B cell (primary cell): ENCODE data around the gene TLE3. TPM values are rescaled to one million over a fixed set of nuclear protein-coding genes. Genes with fewer than 3 reads are reported as not detected.

ENCODE experiments used
- ATAC-seq: fragments of 200-7000 bp; cut with Tn5 transposase; one replicate; pipeline ENCODE4 v1.10.0; 2021; ENCODE audit warnings: low read depth, mild to moderate bottlenecking, moderate number of reproducible peaks, moderate library complexity
- CTCF ChIA-PET: fragments of 350-600 bp; sonication (Branson Sonifier 250); formaldehyde crosslinking; loops from one replicate; lab custom pipeline; 2021; ENCODE audit warnings: antibody characterized with exemption, inconsistent platforms; lab: Charles Lee
- POLR2A ChIA-PET: fragments of 350-600 bp; sonication (Branson Sonifier 250); formaldehyde crosslinking; loops from one replicate; lab custom pipeline; 2021; ENCODE audit warnings: antibody characterized with exemption; lab: Charles Lee
- DNase-seq: peaks from one replicate; pipeline ENCODE4 v3.0.0; 2013
- H2AFZ ChIP-seq: 2 replicates; pipeline ENCODE4 v1.6.1; 2012; ENCODE audit warnings: mild to moderate bottlenecking, low read depth, low read length; ENCODE audit not compliant: insufficient read depth, poor library complexity, severe bottlenecking
- H3K27ac ChIP-seq, 2 donors: 1 replicate in 1 of 2; 2 replicates in 1 of 2; pipeline ENCODE4 v1.5.1; 2012 to 2013; ENCODE audit warnings: low read length in 2 of 2, mild to moderate bottlenecking in 2 of 2, moderate library complexity in 1 of 2
- H3K27me3 ChIP-seq, 4 experiments: fragments of 200-600 bp in 1 of 4; sonication (generic) in 1 of 4; replicated peaks in 1 of 4; 1 replicate in 2 of 4; 2 replicates in 2 of 4; pipeline versions ENCODE4 v1.6.1 to v1.7.0; 2013 to 2016; ENCODE audit warnings: low read length in 3 of 4, mild to moderate bottlenecking in 2 of 4, mixed read lengths in 1 of 4, moderate library complexity in 1 of 4; ENCODE audit not compliant: insufficient read depth in 4 of 4, control insufficient read depth in 3 of 4; ENCODE audit errors: control extremely low read depth in 1 of 4
- H3K36me3 ChIP-seq, 2 experiments: replicated peaks in 1 of 2; 1 replicate in 1 of 2; 2 replicates in 1 of 2; pipeline versions ENCODE4 v1.6.1 to v1.7.1; 2013; ENCODE audit warnings: low read length in 1 of 2; ENCODE audit not compliant: insufficient read depth in 2 of 2, control insufficient read depth in 1 of 2; ENCODE audit errors: control extremely low read depth in 1 of 2, extremely low read depth in 1 of 2
- H3K4me1 ChIP-seq, 2 donors: fragments of 200-600 bp in 1 of 2; sonication (generic) in 1 of 2; 1 replicate in 1 of 2; 2 replicates in 1 of 2; pipeline versions ENCODE4 v1.5.1 to v1.6.1; 2013 to 2017; ENCODE audit warnings: low read length in 2 of 2; ENCODE audit not compliant: control insufficient read depth in 2 of 2, insufficient read depth in 2 of 2
- H3K4me2 ChIP-seq: replicated peaks from 2 replicates; pipeline ENCODE3; 2012; ENCODE audit warnings: mild to moderate bottlenecking, low read depth, low read length; ENCODE audit not compliant: poor library complexity, severe bottlenecking
- H3K4me3 ChIP-seq, 5 experiments: fragments of 200-600 bp in 1 of 5; sonication (generic) in 1 of 5; 1 replicate in 3 of 5; 2 replicates in 2 of 5; pipeline versions ENCODE4 v1.5.1 to v1.7.0; 2011 to 2016; ENCODE audit warnings: low read length in 4 of 5, mild to moderate bottlenecking in 4 of 5, low read depth in 2 of 5, control low read depth in 1 of 5, moderate library complexity in 1 of 5; ENCODE audit not compliant: insufficient read depth in 1 of 5; ENCODE audit errors: control extremely low read depth in 1 of 5, extremely low read depth in 1 of 5
- H3K79me2 ChIP-seq: fragments of 200-600 bp; sonication (generic); one replicate; pipeline ENCODE4 v1.6.0; 2016; ENCODE audit warnings: low read length; ENCODE audit not compliant: control insufficient read depth, insufficient read depth
- H3K9ac ChIP-seq: fragments of 200-600 bp; sonication (generic); 2 replicates; pipeline ENCODE4 v1.6.1; 2017; ENCODE audit warnings: mild to moderate bottlenecking, low read length, moderate library complexity
- H3K9me3 ChIP-seq, 3 donors: one replicate each; pipeline versions ENCODE4 v1.6.1 to v1.7.1; 2013; ENCODE audit warnings: low read length in 2 of 3; ENCODE audit not compliant: control insufficient read depth in 2 of 3, insufficient read depth in 1 of 3; ENCODE audit errors: control extremely low read depth in 1 of 3
- H4K20me1 ChIP-seq: 2 replicates; pipeline ENCODE4 v1.6.0; 2012; ENCODE audit warnings: mild to moderate bottlenecking, low read length; ENCODE audit not compliant: insufficient read depth, control insufficient read depth, poor library complexity, severe bottlenecking
- H3K27ac Mint-ChIP-seq: one replicate; pipeline ENCODE4 v1.8.0; 2021; ENCODE audit warnings: mixed read lengths
- H3K27me3 Mint-ChIP-seq: one replicate; pipeline ENCODE4 v1.8.0; 2021; ENCODE audit warnings: mixed read lengths
- H3K4me1 Mint-ChIP-seq: one replicate; pipeline ENCODE4 v1.8.0; 2021; ENCODE audit warnings: mixed read lengths
- H3K4me3 Mint-ChIP-seq: one replicate; pipeline ENCODE4 v1.8.0; 2021; ENCODE audit warnings: mixed read lengths
- H3K9me3 Mint-ChIP-seq: one replicate; pipeline ENCODE4 v1.8.0; 2022; ENCODE audit warnings: mixed read lengths; ENCODE audit not compliant: insufficient read depth
- EZH2 ChIP-seq: IDR thresholded peaks from 2 replicates; pipeline ENCODE4 v1.6.1; 2012; ENCODE audit warnings: borderline replicate concordance, low read depth, mild to moderate bottlenecking, moderate library complexity, low read length; ENCODE audit not compliant: insufficient read depth, poor library complexity, severe bottlenecking
- WGBS: methylation state at CpG from one replicate; pipeline ENCODE4 v1.1.5; 2013; ENCODE audit warnings: missing lambda C conversion rate; ENCODE audit not compliant: insufficient coverage; 5-methylcytosine and 5-hydroxymethylcytosine counted together
- intact Hi-C: fragments of 100-400 bp; cut with micrococcal nuclease; formaldehyde crosslinking; loops from one replicate; pipeline ENCODE4 v1.10.0; 2022
- polyA plus RNA-seq: library from polyadenylated mRNA; depleted of rRNA; stranded (reverse); fragments of >200 nt; gene quantifications from 2 replicates; pipeline ENCODE4 v1.2.3, GENCODE V29; 2012
- total RNA-seq, 2 donors: library from RNA; stranded (reverse); fragments of 120-200 nt in 1 of 2; gene quantifications; 1 replicate in 1 of 2; 2 replicates in 1 of 2; pipeline versions ENCODE4 v1.2.3 to v1.2.4, GENCODE V29; 2013 to 2022
- TF ChIP-seq, protein P1 (sequence below): fragments of 200-600 bp; IDR thresholded peaks from one replicate; pipeline ENCODE4 v1.8.0; 2022; ENCODE audit warnings: antibody characterized with exemption, mild to moderate bottlenecking

The TLE3 gene
- total and polyA plus RNA-seq, 2 donors (not counting 1 experiment from before 2014, with no cell fraction given): 187 to 278 TPM

DNA sequence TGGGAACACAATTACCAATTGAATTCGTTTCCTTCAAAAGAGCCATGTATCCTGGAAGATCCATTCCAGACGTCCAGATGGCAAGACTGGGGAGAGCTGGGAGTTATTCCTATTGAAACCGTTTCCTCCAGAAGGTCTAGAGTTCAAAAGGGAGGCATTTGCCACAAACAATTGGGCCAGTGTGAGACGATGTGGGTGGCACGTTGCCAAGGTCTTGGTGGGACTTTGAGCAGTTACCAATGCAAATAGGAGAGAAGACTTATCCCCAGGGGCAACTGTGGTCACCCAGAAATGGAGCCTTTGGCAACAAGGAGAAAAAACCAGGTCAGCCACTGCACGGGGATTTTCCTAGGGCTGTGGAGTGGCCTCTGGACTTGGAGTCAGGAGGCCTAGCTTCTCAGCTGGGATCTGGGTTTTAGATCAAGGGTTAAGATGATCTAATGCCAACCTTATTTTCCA is 29.6 kb upstream of the TLE3 start:
- H2AFZ ChIP-seq: no peak overlapping the region
- H3K9me3 Mint-ChIP-seq: no peaks in the 10 kb centered on the region
- DNase-seq (no peak), ATAC-seq (no peak)
- H4K20me1 ChIP-seq: no peaks in the 10 kb centered on the region
- H3K4me1 Mint-ChIP-seq: peaks cover 3% of the 10 kb centered on the region
- no peak overlapping the region for H3K9ac ChIP-seq
- intact Hi-C loops: no loop called here
- H3K9me3 ChIP-seq: peaks cover 0 to 6% (median 0%) of the 10 kb centered on the region in 3 donors
- H3K27ac Mint-ChIP-seq: no peak overlapping the region
- no peaks in the 10 kb centered on the region for H3K79me2 ChIP-seq
- no peak overlapping the region for H3K4me3 ChIP-seq
- POLR2A ChIA-PET: no interaction called here
- CTCF ChIA-PET: no interaction called here
- peaks cover 0 to 13% (median 5%) of the 10 kb centered on the region in 4 experiments for H3K27me3 ChIP-seq
- H3K4me1 ChIP-seq: no peaks in the 10 kb centered on the region
- no peak overlapping the region for H3K27ac ChIP-seq
- H3K36me3 ChIP-seq: no peaks in the 10 kb centered on the region
- 67% methylated on average over 6 of the region's 6 CpGs for WGBS
- H3K4me2 ChIP-seq: no peak overlapping the region
- H3K27me3 Mint-ChIP-seq: peaks cover 27% of the 10 kb centered on the region
- TF ChIP-seq, protein P1, sequence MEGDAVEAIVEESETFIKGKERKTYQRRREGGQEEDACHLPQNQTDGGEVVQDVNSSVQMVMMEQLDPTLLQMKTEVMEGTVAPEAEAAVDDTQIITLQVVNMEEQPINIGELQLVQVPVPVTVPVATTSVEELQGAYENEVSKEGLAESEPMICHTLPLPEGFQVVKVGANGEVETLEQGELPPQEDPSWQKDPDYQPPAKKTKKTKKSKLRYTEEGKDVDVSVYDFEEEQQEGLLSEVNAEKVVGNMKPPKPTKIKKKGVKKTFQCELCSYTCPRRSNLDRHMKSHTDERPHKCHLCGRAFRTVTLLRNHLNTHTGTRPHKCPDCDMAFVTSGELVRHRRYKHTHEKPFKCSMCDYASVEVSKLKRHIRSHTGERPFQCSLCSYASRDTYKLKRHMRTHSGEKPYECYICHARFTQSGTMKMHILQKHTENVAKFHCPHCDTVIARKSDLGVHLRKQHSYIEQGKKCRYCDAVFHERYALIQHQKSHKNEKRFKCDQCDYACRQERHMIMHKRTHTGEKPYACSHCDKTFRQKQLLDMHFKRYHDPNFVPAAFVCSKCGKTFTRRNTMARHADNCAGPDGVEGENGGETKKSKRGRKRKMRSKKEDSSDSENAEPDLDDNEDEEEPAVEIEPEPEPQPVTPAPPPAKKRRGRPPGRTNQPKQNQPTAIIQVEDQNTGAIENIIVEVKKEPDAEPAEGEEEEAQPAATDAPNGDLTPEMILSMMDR: no peak
- no peak for TF ChIP-seq EZH2
- no peak overlapping the region for H3K4me3 Mint-ChIP-seq

DNA sequence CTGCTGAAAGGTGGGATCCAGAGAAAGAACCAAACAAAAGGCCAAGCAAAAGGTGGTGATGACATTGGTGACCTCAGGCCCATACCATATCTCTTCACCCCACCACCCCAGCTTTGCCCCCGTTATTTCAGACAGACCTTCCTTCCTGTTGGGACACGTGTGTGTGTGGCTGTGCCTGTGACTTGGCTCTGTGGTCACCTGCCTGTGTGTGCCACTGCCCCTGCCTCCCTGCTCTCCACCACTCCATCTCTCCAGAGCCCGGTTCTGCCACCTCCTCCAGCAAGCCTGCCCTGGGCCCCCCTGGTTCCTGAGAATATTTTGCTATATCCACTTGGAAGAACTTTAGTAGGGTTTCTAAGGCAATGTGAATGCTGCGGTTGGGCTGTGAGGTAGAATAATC is 28.6 kb upstream of the TLE3 start:
- Histone ChIP-seq H3K4me2 (no peak overlapping the region), H3K4me3 (no peak overlapping the region), H3K27me3 (peaks cover 0 to 13% (median 5%) of the 10 kb centered on the region in 4 experiments), H3K4me1 (no peaks in the 10 kb centered on the region), H3K36me3 (no peaks in the 10 kb centered on the region), H4K20me1 (no peaks in the 10 kb centered on the region), H3K9ac (no peak overlapping the region), H3K9me3 (peaks cover 0 to 6% (median 0%) of the 10 kb centered on the region in 3 donors), H3K79me2 (no peaks in the 10 kb centered on the region), H2AFZ (no peak overlapping the region), H3K27ac (no peak overlapping the region)
- DNase-seq (no peak), ATAC-seq (no peak)
- H3K4me1 Mint-ChIP-seq: peaks cover 3% of the 10 kb centered on the region
- no peaks in the 10 kb centered on the region for H3K9me3 Mint-ChIP-seq
- intact Hi-C loops: no loop called here
- WGBS: 10% methylated on average over 2 of the region's 4 CpGs
- no peak for TF ChIP-seq EZH2
- TF ChIP-seq, protein P1: no peak
- POLR2A ChIA-PET: no interaction called here
- H3K27ac Mint-ChIP-seq: no peak overlapping the region
- H3K4me3 Mint-ChIP-seq: no peak overlapping the region
- H3K27me3 Mint-ChIP-seq: peaks cover 27% of the 10 kb centered on the region
- CTCF ChIA-PET: no interaction called here
